Measurements from ENCODE around the gene MAGI1.

Gene MAGI1

GRCh38 chr3:66014056-66014455 lies 24.7 kb downstream of the MAGI1 start:
- no peak for DNase-seq (ENCODE audit: low read depth)

- DNase-seq (ENCODE audit: low read depth) = no peak
Measured at GRCh38 chr3:66012711-66013110, 26.0 kb downstream of the MAGI1 start.

GRCh38 chr3:66010739-66011655 lies 27.7 kb downstream of the MAGI1 start:
- DNase-seq (ENCODE audit: low read depth) = no peak

GRCh38 chr3:66010348-66010738 lies 28.4 kb downstream of the MAGI1 start:
- DNase-seq (ENCODE audit: low read depth) = no peak

GRCh38 chr3:66004244-66004643 lies 34.5 kb downstream of the MAGI1 start:
- no peak for DNase-seq (ENCODE audit: low read depth)

- DNase-seq (ENCODE audit: low read depth) = no peak
Measured at GRCh38 chr3:66001626-66002025, 37.1 kb downstream of the MAGI1 start.

GRCh38 chr3:66000506-66000905 lies 38.2 kb downstream of the MAGI1 start:
- no peak for DNase-seq (ENCODE audit: low read depth)

GRCh38 chr3:65999606-66000005 lies 39.1 kb downstream of the MAGI1 start:
- no peak for DNase-seq (ENCODE audit: low read depth)

- no peak for DNase-seq (ENCODE audit: low read depth)
Measured at GRCh38 chr3:65996589-65996988, 42.1 kb downstream of the MAGI1 start.

GRCh38 chr3:65995515-65995914 lies 43.2 kb downstream of the MAGI1 start:
- DNase-seq (ENCODE audit: low read depth) = no peak

GRCh38 chr3:65995030-65995429 lies 43.7 kb downstream of the MAGI1 start:
- no peak for DNase-seq (ENCODE audit: low read depth)

- no peak for DNase-seq (ENCODE audit: low read depth)
Measured at GRCh38 chr3:65993134-65993900, 45.4 kb downstream of the MAGI1 start.

- DNase-seq (ENCODE audit: low read depth) = no peak
Measured at GRCh38 chr3:65992106-65992505, 46.6 kb downstream of the MAGI1 start.

- no peak for DNase-seq (ENCODE audit: low read depth)
Measured at GRCh38 chr3:65988411-65989180, 50.1 kb downstream of the MAGI1 start.

- DNase-seq (ENCODE audit: low read depth) = no peak
Measured at GRCh38 chr3:65986285-65986684, 52.4 kb downstream of the MAGI1 start.

- DNase-seq (ENCODE audit: low read depth) = no peak
Measured at GRCh38 chr3:65984975-65985374, 53.7 kb downstream of the MAGI1 start.

- no peak for DNase-seq (ENCODE audit: low read depth)
Measured at GRCh38 chr3:65983100-65983499, 55.6 kb downstream of the MAGI1 start.

- no peak for DNase-seq (ENCODE audit: low read depth)
Measured at GRCh38 chr3:65979731-65980130, 59.0 kb downstream of the MAGI1 start.

- DNase-seq (ENCODE audit: low read depth) = no peak
Measured at GRCh38 chr3:65979162-65979561, 59.6 kb downstream of the MAGI1 start.

- DNase-seq (ENCODE audit: low read depth) = no peak
Measured at GRCh38 chr3:65978116-65978515, 60.6 kb downstream of the MAGI1 start.

GRCh38 chr3:65975032-65975431 lies 63.7 kb downstream of the MAGI1 start:
- no peak for DNase-seq (ENCODE audit: low read depth)

GRCh38 chr3:65974509-65974908 lies 64.2 kb downstream of the MAGI1 start:
- DNase-seq (ENCODE audit: low read depth) = no peak

All from stimulated activated CD8-positive, alpha-beta memory T cell treated with anti-CD3 and anti-CD28 coated beads, Interleukin-15, amount 100 ng/mL, for 1 hour (primary cell).